Astrocyte (in vitro differentiated cells and primary cell): ENCODE measurements around the gene SIRT5.

ENCODE experiments used
- EZH2 ChIP-seq: IDR thresholded peaks from 2 replicates; pipeline ENCODE4 v1.6.1; 2012; ENCODE audit warnings: mild to moderate bottlenecking, low read length, inconsistent platforms; ENCODE audit not compliant: insufficient read depth
- TF ChIP-seq, protein P1 (sequence below): IDR thresholded peaks from 2 replicates; pipeline ENCODE4 v1.5.1; 2011; ENCODE audit warnings: low read depth, mild to moderate bottlenecking, inconsistent platforms, low read length, moderate library complexity; ENCODE audit not compliant: insufficient read depth

DNA sequence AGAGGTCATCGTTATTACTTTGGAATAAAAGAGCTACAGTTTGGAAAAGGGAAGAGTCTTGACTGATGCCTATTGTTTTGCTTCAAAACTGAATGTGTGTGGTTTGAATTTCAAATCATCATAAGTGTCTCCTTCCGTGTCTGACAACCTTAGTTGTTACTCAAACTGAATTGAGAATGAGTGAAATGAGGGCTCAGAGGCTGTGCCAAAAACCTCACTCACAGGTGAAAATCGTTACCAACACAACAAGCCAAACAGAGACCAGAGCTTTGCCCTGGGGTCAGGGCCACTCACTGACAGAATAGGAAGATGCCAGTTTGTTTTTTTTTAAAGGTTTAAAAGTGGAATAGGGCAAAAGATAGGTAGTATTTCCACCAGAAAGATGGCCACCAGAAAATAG, 15.2 kb upstream of the SIRT5 start:
- TF ChIP-seq, protein P1, sequence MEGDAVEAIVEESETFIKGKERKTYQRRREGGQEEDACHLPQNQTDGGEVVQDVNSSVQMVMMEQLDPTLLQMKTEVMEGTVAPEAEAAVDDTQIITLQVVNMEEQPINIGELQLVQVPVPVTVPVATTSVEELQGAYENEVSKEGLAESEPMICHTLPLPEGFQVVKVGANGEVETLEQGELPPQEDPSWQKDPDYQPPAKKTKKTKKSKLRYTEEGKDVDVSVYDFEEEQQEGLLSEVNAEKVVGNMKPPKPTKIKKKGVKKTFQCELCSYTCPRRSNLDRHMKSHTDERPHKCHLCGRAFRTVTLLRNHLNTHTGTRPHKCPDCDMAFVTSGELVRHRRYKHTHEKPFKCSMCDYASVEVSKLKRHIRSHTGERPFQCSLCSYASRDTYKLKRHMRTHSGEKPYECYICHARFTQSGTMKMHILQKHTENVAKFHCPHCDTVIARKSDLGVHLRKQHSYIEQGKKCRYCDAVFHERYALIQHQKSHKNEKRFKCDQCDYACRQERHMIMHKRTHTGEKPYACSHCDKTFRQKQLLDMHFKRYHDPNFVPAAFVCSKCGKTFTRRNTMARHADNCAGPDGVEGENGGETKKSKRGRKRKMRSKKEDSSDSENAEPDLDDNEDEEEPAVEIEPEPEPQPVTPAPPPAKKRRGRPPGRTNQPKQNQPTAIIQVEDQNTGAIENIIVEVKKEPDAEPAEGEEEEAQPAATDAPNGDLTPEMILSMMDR: no peak
- TF ChIP-seq EZH2: no peak
